GM19455 (cell line): ENCODE measurements around the gene USH2A.

Experiments used
- ATAC-seq: cut with Tn5 transposase; IDR thresholded peaks from one replicate; pipeline ENCODE4 v1.9.1; 2021; ENCODE audit not compliant: unreplicated experiment

Gene USH2A

GRCh38 chr1:215612391-215612790, 810.9 kb downstream of the USH2A start:
- no peak for ATAC-seq

GRCh38 chr1:215608646-215609045, 814.6 kb downstream of the USH2A start:
- ATAC-seq = no peak

- no peak for ATAC-seq
Measured at GRCh38 chr1:215607412-215607811, 815.8 kb downstream of the USH2A start.

GRCh38 chr1:215606564-215607168, 816.6 kb downstream of the USH2A start:
- ATAC-seq = no peak

- no peak for ATAC-seq
Measured at GRCh38 chr1:215606036-215606435, 817.2 kb downstream of the USH2A start.

GRCh38 chr1:215605011-215605621, 818.1 kb downstream of the USH2A start:
- ATAC-seq = no peak

- ATAC-seq = no peak
Measured at GRCh38 chr1:215603319-215603718, 819.9 kb downstream of the USH2A start.

GRCh38 chr1:215601276-215601675, 822.0 kb downstream of the USH2A start:
- ATAC-seq = no peak

- no peak for ATAC-seq
Measured at GRCh38 chr1:215600867-215601266, 822.4 kb downstream of the USH2A start.

GRCh38 chr1:215600258-215600792, 822.9 kb downstream of the USH2A start:
- ATAC-seq = no peak

GRCh38 chr1:215599418-215600074, 823.7 kb downstream of the USH2A start:
- ATAC-seq = no peak

- ATAC-seq = no peak
Measured at GRCh38 chr1:215597961-215598360, 825.3 kb downstream of the USH2A start.

GRCh38 chr1:215595231-215595630, 828.0 kb downstream of the USH2A start:
- no peak for ATAC-seq

- ATAC-seq = no peak
Measured at GRCh38 chr1:215594640-215595039, 828.6 kb downstream of the USH2A start.

- no peak for ATAC-seq
Measured at GRCh38 chr1:215590779-215591491, 832.3 kb downstream of the USH2A start.

GRCh38 chr1:215589650-215590435, 833.4 kb downstream of the USH2A start:
- no peak for ATAC-seq

GRCh38 chr1:215584389-215584788, 838.9 kb downstream of the USH2A start:
- no peak for ATAC-seq

- no peak for ATAC-seq
Measured at GRCh38 chr1:215583185-215583749, 840.0 kb downstream of the USH2A start.

GRCh38 chr1:215581896-215582295, 841.4 kb downstream of the USH2A start:
- ATAC-seq = no peak
